Pericardium fibroblast (primary cell): Measurements from ENCODE around the gene QRFPR. TPM values are rescaled to one million over a fixed set of nuclear protein-coding genes. Genes with fewer than 3 reads are reported as not detected.

Experiments used
- total RNA-seq: library from RNA; depleted of rRNA; stranded (reverse); fragments of >200 nt; gene quantifications from 2 replicates; pipeline ENCODE4 v1.2.3, GENCODE V29; 2015

The QRFPR gene
- not detected in 2 replicates for total RNA-seq

DNA sequence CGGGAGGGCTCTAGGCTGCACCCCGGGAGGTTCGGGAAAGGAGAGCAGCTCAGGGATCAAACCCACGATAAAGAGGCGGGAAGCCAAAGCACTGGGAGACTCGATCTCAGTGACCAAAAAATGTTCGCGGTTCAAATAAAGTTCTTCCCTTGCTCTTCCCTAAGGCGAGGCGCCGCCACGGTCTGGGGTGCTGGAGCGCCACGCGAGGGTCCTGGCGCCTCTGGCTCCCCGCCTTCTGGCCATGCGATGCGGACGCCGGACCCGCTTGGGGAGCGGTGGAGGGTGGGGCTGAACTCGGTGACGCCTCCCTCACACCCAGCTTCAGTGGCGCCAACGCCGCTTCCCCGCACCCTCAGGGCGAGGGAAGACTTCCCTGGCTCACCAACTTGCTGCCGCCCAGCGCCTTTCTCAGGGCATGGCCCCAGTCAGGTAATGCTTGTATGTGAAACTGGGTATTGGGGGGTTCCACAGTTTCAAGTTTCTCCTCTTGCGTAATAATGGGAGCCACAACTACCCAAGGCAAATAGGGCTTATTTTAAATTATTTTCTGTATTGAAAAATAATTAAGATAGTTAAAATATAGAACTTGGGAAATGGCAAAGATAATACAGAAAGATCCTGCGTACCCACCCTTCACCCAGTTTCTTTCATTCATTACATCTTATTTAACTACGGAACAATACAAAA lies at the start of gene QRFPR:
TSS of gene QRFPR (minus strand) at position 243 of the 687 bp plus-strand sequence. CDS start 371 bp downstream, outside the sequence.

Other genes starting within 250 kb of the QRFPR start
- gene TNIP3, start 216.7 kb downstream of the QRFPR start, total RNA-seq: not detected in 2 replicates